CD4-positive, CD25-positive, alpha-beta regulatory T cell (primary cell): Measurements from ENCODE around the gene TCF7L1. TPM values are rescaled to one million over a fixed set of nuclear protein-coding genes. Genes with fewer than 3 reads are reported as not detected.

Source experiments
- ATAC-seq, 2 donors: fragments of 150-1000 bp; cut with Tn5 transposase; one replicate each; pipeline ENCODE4 v1.10.0; 2021; ENCODE audit warnings: low read depth in 2 of 2, moderate number of reproducible peaks in 2 of 2, moderate library complexity in 1 of 2
- DNase-seq, 3 donors: peaks; one replicate each; pipeline versions ENCODE4 v3.0.0 to v3.0.0-alpha.2; 2012 to 2022; ENCODE audit warnings: mixed read lengths in 1 of 3
- H3K27ac ChIP-seq: one replicate; pipeline ENCODE4 v1.7.0; 2013; ENCODE audit warnings: mild to moderate bottlenecking, low read length; ENCODE audit not compliant: insufficient read depth, poor library complexity, severe bottlenecking
- H3K27me3 ChIP-seq: one replicate; pipeline ENCODE4 v1.7.0; 2013; ENCODE audit warnings: low read length; ENCODE audit not compliant: control insufficient read depth, insufficient read depth
- H3K36me3 ChIP-seq: one replicate; pipeline ENCODE4 v1.7.0; 2013; ENCODE audit warnings: mild to moderate bottlenecking, low read length, moderate library complexity; ENCODE audit not compliant: control insufficient read depth, insufficient read depth
- H3K4me1 ChIP-seq: 2 replicates; pipeline ENCODE4 v1.7.0; 2013; ENCODE audit warnings: mild to moderate bottlenecking, low read length; ENCODE audit not compliant: insufficient read depth, control insufficient read depth, poor library complexity, severe bottlenecking
- H3K4me3 ChIP-seq: one replicate; pipeline ENCODE4 v1.7.0; 2013; ENCODE audit warnings: low read depth, mild to moderate bottlenecking, low read length, moderate library complexity
- H3K9me3 ChIP-seq, 2 experiments: 1 replicate in 1 of 2; 2 replicates in 1 of 2; pipeline ENCODE4 v1.7.0; 2013; ENCODE audit warnings: low read length in 2 of 2, mild to moderate bottlenecking in 1 of 2, moderate library complexity in 1 of 2; ENCODE audit not compliant: control insufficient read depth in 2 of 2
- H3K27ac Mint-ChIP-seq, 3 donors: one replicate each; pipeline ENCODE4 v1.8.0; 2020 to 2022; ENCODE audit warnings: mild to moderate bottlenecking in 3 of 3, mixed read lengths in 3 of 3, moderate library complexity in 2 of 3
- H3K27me3 Mint-ChIP-seq: one replicate; pipeline ENCODE4 v1.8.0; 2022; ENCODE audit warnings: mild to moderate bottlenecking, mixed read lengths
- H3K36me3 Mint-ChIP-seq: one replicate; pipeline ENCODE4 v1.8.0; 2020; ENCODE audit warnings: mixed read lengths
- H3K4me1 Mint-ChIP-seq, 4 donors: one replicate each; pipeline ENCODE4 v1.8.0; 2020 to 2022; ENCODE audit warnings: mixed read lengths in 4 of 4, mild to moderate bottlenecking in 1 of 4
- H3K4me3 Mint-ChIP-seq, 4 donors: one replicate each; pipeline ENCODE4 v1.8.0; 2020 to 2022; ENCODE audit warnings: mild to moderate bottlenecking in 4 of 4, mixed read lengths in 4 of 4, moderate library complexity in 3 of 4
- H3K9me3 Mint-ChIP-seq, 7 donors: one replicate each; pipeline ENCODE4 v1.8.0; 2020 to 2022; ENCODE audit warnings: mixed read lengths in 7 of 7, mild to moderate bottlenecking in 3 of 7, moderate library complexity in 2 of 7
- polyA plus RNA-seq, 4 donors: library from polyadenylated mRNA; unstranded; fragments of 300-500 nt; fragmentation: Illumina TruSeq; gene quantifications; one replicate each; pipeline ENCODE4 v1.2.3, GENCODE V29; 2021
- total RNA-seq: library from RNA; stranded (reverse); gene quantifications from one replicate; pipeline ENCODE4 v1.2.3, GENCODE V29; 2022

Gene TCF7L1
- total and polyA plus RNA-seq, 5 donors from 2014 or later = 0.07 to 0.10 TPM; not detected in 3

- Mint-ChIP-seq H3K4me1 (no peaks in the 10 kb centered on the region), H3K4me3 (no peak overlapping the region), H3K36me3 (no peaks in the 10 kb centered on the region), H3K9me3 (peaks cover 0 to 6% (median 0%) of the 10 kb centered on the region in 7 donors), H3K27me3 (peaks cover 21% of the 10 kb centered on the region), H3K27ac (no peak overlapping the region)
- H3K4me1 ChIP-seq = no peaks in the 10 kb centered on the region
- no peaks in the 10 kb centered on the region for H3K36me3 ChIP-seq
- no peak overlapping the region for H3K27ac ChIP-seq
- H3K4me3 ChIP-seq = no peak overlapping the region
- no peak for ATAC-seq
- H3K27me3 ChIP-seq = no peaks in the 10 kb centered on the region
- H3K9me3 ChIP-seq = no peaks in the 10 kb centered on the region
- DNase-seq = no peak
Measured at GRCh38 chr2:85096616-85097015, 36.6 kb upstream of the TCF7L1 start.

GRCh38 chr2:85104228-85104627 lies 29.0 kb upstream of the TCF7L1 start:
- Histone ChIP-seq H3K27me3 (no peaks in the 10 kb centered on the region), H3K36me3 (no peaks in the 10 kb centered on the region), H3K4me1 (no peaks in the 10 kb centered on the region), H3K27ac (no peak overlapping the region), H3K4me3 (no peak overlapping the region), H3K9me3 (no peaks in the 10 kb centered on the region)
- H3K36me3 Mint-ChIP-seq = no peaks in the 10 kb centered on the region
- H3K27me3 Mint-ChIP-seq = peaks cover 13% of the 10 kb centered on the region
- H3K4me3 Mint-ChIP-seq = no peak overlapping the region
- no peak overlapping the region for H3K27ac Mint-ChIP-seq
- H3K9me3 Mint-ChIP-seq = no peaks in the 10 kb centered on the region
- ATAC-seq = no peak
- no peak for DNase-seq
- no peaks in the 10 kb centered on the region for H3K4me1 Mint-ChIP-seq

- DNase-seq (no peak), ATAC-seq (no peak)
- Mint-ChIP-seq H3K4me1 (no peaks in the 10 kb centered on the region), H3K9me3 (no peaks in the 10 kb centered on the region), H3K27ac (no peak overlapping the region), H3K36me3 (no peaks in the 10 kb centered on the region), H3K27me3 (peaks cover 10% of the 10 kb centered on the region), H3K4me3 (no peak overlapping the region)
- no peak overlapping the region for H3K4me3 ChIP-seq
- H3K27me3 ChIP-seq = peaks cover 6% of the 10 kb centered on the region
- no peaks in the 10 kb centered on the region for H3K9me3 ChIP-seq
- H3K36me3 ChIP-seq = no peaks in the 10 kb centered on the region
- no peaks in the 10 kb centered on the region for H3K4me1 ChIP-seq
- no peak overlapping the region for H3K27ac ChIP-seq
Measured at GRCh38 chr2:85106489-85107180, 26.6 kb upstream of the TCF7L1 start.

GRCh38 chr2:85110991-85111560 lies 22.1 kb upstream of the TCF7L1 start:
- Mint-ChIP-seq H3K4me3 (no peak overlapping the region), H3K4me1 (no peaks in the 10 kb centered on the region)

GRCh38 chr2:85111819-85112281 lies 21.3 kb upstream of the TCF7L1 start:
- H3K36me3 Mint-ChIP-seq = no peaks in the 10 kb centered on the region
- no peak overlapping the region for H3K4me3 ChIP-seq
- H3K4me3 Mint-ChIP-seq = no peak overlapping the region
- peaks cover 28% of the 10 kb centered on the region for H3K27me3 Mint-ChIP-seq
- H3K36me3 ChIP-seq = no peaks in the 10 kb centered on the region
- H3K4me1 ChIP-seq = no peaks in the 10 kb centered on the region
- H3K9me3 ChIP-seq = no peaks in the 10 kb centered on the region
- peaks cover 12% of the 10 kb centered on the region for H3K27me3 ChIP-seq
- no peak overlapping the region for H3K27ac ChIP-seq
- H3K27ac Mint-ChIP-seq = no peak overlapping the region
- peaks cover 0 to 1% (median 0%) of the 10 kb centered on the region in 7 donors for H3K9me3 Mint-ChIP-seq
- no peak for ATAC-seq
- DNase-seq = no peak
- no peaks in the 10 kb centered on the region for H3K4me1 Mint-ChIP-seq

More at GRCh38 chr2:85110991-85111560, 22.1 kb upstream of the TCF7L1 start:
- H3K36me3 Mint-ChIP-seq = no peaks in the 10 kb centered on the region
- ATAC-seq (no peak), DNase-seq (no peak)
- no peak overlapping the region for H3K4me3 ChIP-seq
- H3K27ac Mint-ChIP-seq = no peak overlapping the region
- no peaks in the 10 kb centered on the region for H3K36me3 ChIP-seq
- peaks cover 28% of the 10 kb centered on the region for H3K27me3 Mint-ChIP-seq
- H3K9me3 ChIP-seq = no peaks in the 10 kb centered on the region
- no peak overlapping the region for H3K27ac ChIP-seq
- H3K9me3 Mint-ChIP-seq = peaks cover 0 to 1% (median 0%) of the 10 kb centered on the region in 7 donors
- no peaks in the 10 kb centered on the region for H3K4me1 ChIP-seq
- peaks cover 12% of the 10 kb centered on the region for H3K27me3 ChIP-seq

GRCh38 chr2:85112906-85113625 lies 20.1 kb upstream of the TCF7L1 start:
- H3K27me3 Mint-ChIP-seq = peaks cover 28% of the 10 kb centered on the region
- no peaks in the 10 kb centered on the region for H3K4me1 ChIP-seq

GRCh38 chr2:85114586-85115330 lies 18.4 kb upstream of the TCF7L1 start:
- Histone ChIP-seq H3K27ac (no peak overlapping the region), H3K9me3 (no peaks in the 10 kb centered on the region), H3K27me3 (peaks cover 13% of the 10 kb centered on the region), H3K4me3 (no peak overlapping the region), H3K4me1 (no peaks in the 10 kb centered on the region), H3K36me3 (no peaks in the 10 kb centered on the region)
- no peak overlapping the region for H3K4me3 Mint-ChIP-seq
- no peaks in the 10 kb centered on the region for H3K36me3 Mint-ChIP-seq
- peaks cover 28% of the 10 kb centered on the region for H3K27me3 Mint-ChIP-seq
- ATAC-seq (no peak), DNase-seq (no peak)
- peaks cover 0 to 1% (median 0%) of the 10 kb centered on the region in 7 donors for H3K9me3 Mint-ChIP-seq
- no peaks in the 10 kb centered on the region for H3K4me1 Mint-ChIP-seq
- H3K27ac Mint-ChIP-seq = no peak overlapping the region

More at GRCh38 chr2:85112906-85113625, 20.1 kb upstream of the TCF7L1 start:
- peaks cover 12% of the 10 kb centered on the region for H3K27me3 ChIP-seq
- DNase-seq (no peak), ATAC-seq (no peak)
- no peak overlapping the region for H3K27ac ChIP-seq
- Mint-ChIP-seq H3K4me3 (no peak overlapping the region), H3K36me3 (no peaks in the 10 kb centered on the region), H3K4me1 (no peaks in the 10 kb centered on the region), H3K9me3 (peaks cover 0 to 1% (median 0%) of the 10 kb centered on the region in 7 donors), H3K27ac (no peak overlapping the region)
- H3K4me3 ChIP-seq = no peak overlapping the region
- H3K36me3 ChIP-seq = no peaks in the 10 kb centered on the region
- H3K9me3 ChIP-seq = no peaks in the 10 kb centered on the region
